Amniotic epithelial cell (primary cell): ENCODE results near the gene ZNF214.
A peak's percentile ranks its signal among the peaks of the same experiment; 100 is the strongest.

Source experiments
- DNase-seq: peaks from one replicate; pipeline ENCODE4 v3.0.0-alpha.2; 2010; ENCODE audit warnings: low read depth

ZNF214 gene

GRCh38 chr11:7020183-7020917 lies at the start of gene ZNF214, which contains the start of gene NLRP14:
Gene ZNF214, minus strand, starts transcription at chr11:7020346. Its CDS starts 17,511 bp downstream, at chr11:7002835.
Gene NLRP14, plus strand, starts transcription at chr11:7020479. Its CDS starts 18,108 bp downstream, at chr11:7038587.
- DNase-seq = peak; percentile 89

DNA sequence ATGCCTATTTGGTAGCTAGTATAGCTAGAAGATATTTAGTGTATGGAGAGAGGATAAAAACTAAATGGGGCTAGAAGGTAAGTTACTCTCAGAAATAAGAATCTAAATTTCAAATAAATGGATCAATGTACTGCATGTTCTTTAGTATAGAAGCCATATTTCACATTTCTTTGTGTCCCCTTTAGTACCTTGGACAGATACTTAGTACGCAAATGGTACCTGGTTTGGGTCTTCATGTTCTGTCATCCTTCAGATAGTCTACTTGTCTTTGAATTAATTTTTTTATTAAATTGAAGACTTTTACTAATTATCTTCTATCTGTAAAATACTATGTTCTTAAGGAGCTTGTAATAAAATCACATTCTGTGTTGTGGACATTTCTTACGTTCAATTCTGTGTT lies 42.4 kb upstream of the ZNF214 start:
- no peak for DNase-seq

DNA sequence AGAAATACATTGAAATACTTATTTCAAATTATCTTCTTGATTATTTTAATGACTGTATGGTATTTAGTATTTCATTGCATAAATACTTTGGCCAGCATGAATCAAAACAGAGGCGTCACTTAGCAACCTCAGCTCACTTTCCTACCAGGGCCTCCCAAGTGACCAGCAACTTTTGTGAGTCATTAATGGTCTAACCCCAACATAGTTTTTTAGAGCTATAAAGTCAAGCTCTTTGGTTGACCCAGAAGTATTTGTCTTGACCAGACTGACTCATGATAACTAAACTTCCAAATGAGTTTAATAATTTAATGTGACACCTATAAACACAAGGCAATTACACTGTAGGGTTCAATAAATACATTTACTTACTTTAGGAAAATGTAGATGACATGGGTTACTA lies 40.7 kb upstream of the ZNF214 start:
- peak; percentile 58 for DNase-seq

DNA sequence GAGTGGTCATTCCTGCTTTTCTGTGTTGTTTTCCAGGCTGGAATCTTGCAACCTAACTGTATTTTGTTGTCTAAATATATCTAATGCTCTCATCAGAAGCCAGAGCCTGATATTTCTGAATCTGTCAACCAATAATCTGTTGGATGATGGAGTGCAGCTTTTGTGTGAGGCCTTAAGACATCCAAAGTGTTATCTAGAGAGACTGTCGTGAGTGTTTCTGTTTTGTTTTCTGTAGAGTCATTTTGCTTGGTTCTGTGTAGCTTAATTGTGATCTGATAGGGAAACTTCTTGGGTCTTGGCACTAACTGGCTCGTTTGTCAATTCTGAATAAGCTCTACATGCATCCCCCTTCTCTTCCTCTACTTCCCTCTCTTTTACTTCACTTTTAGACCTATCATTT lies 37.5 kb upstream of the ZNF214 start:
- peak; percentile 3 for DNase-seq

- peak; percentile 53 for DNase-seq
These were observed 36.8 kb upstream of the ZNF214 start for GRCh38 chr11:7056828-7057513.

DNA sequence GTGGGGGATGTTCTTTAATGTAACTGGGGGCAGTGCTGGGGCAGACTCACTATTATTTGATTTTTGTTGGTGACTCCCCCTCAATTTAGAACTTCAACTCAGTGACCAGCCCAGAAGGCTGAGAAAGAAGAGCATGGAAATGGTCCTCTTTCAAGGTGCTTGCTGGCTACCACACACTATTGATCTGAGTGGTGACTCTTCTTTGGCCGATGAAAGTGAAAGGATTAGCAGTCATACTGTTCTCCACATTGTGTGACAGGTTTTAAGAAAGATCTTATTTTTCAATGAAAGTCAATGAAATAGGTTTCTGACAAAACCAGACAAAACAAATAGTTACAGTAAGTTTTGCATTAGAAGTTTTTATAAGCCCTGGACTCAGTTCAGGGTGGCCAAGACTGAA lies 30.0 kb upstream of the ZNF214 start:
- no peak for DNase-seq

GRCh38 chr11:7046474-7047175 lies 26.5 kb upstream of the ZNF214 start:
- DNase-seq = no peak

DNA sequence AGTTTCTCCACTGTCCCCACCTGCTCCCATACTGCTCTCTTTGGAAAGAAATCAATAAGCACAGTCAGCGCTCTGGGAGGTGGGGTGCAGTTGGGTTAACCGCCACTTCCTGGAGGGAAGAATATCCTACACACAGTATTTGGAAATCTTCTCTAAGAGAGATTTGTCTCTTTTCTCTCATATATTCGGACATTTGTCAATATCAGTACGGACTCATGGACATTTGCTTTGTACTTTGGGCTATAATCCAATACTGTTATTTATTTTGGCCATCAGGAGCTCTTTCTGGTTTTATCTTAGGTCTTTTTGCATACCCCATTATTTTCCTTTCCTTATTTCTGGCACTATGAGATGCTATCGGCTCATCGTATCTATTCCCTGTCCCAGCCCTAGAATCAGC lies 13.9 kb upstream of the ZNF214 start:
- DNase-seq = no peak

GRCh38 chr11:7032692-7033091 lies 12.5 kb upstream of the ZNF214 start:
- DNase-seq = no peak

- no peak for DNase-seq
These were observed 11.3 kb upstream of the ZNF214 start for GRCh38 chr11:7031471-7031871.

GRCh38 chr11:7030836-7031235 lies 10.7 kb upstream of the ZNF214 start:
- no peak for DNase-seq

GRCh38 chr11:7028141-7028540 lies 8.0 kb upstream of the ZNF214 start:
- no peak for DNase-seq

DNA sequence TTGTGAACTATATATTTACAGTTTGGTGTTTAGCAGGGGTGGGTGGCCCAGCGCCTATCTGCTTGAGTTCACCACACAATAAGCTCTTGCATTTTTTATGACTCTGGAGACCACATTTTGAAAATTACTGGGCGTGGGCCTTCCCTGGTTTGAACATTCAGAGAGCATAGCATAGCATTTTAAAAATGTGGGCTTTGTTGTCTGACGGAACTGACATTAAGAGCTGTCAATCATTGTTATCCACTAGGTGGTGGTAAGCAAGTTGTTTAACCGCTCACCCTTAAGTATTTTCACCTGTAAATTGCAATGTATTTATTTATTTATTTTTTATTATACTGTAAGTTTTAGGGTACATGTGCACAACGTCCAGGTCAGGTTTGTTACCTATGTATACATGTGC lies 1.2 kb upstream of the ZNF214 start:
- DNase-seq = no peak

- DNase-seq = peak; percentile 19
These were observed 505 bp downstream of the ZNF214 start for GRCh38 chr11:7019500-7020182.

GRCh38 chr11:7016011-7016410 lies 4.1 kb downstream of the ZNF214 start:
- DNase-seq = no peak

- no peak for DNase-seq
These were observed 6.0 kb downstream of the ZNF214 start for GRCh38 chr11:7014118-7014517.

GRCh38 chr11:7004482-7004881 lies 15.7 kb downstream of the ZNF214 start:
- DNase-seq = peak; percentile 24

DNA sequence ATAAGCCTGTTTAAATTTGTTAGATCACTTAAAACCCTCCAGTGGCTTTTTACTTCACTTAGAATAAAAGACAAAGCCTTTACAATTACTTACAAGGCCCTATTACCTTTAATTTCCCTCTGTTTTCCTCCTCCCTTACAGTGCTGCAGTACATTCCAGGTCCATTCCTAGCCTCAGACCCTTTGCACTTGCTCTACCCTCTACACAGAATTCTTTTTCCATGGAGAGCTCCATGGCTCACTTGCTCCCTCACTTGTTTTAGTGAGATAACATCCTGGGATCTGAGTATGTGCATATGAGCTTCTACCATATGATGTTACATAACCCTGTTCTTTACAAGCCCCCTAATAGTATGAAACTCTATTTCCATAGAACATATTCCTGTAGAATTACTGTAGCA lies 24.4 kb downstream of the ZNF214 start:
- DNase-seq = no peak

DNA sequence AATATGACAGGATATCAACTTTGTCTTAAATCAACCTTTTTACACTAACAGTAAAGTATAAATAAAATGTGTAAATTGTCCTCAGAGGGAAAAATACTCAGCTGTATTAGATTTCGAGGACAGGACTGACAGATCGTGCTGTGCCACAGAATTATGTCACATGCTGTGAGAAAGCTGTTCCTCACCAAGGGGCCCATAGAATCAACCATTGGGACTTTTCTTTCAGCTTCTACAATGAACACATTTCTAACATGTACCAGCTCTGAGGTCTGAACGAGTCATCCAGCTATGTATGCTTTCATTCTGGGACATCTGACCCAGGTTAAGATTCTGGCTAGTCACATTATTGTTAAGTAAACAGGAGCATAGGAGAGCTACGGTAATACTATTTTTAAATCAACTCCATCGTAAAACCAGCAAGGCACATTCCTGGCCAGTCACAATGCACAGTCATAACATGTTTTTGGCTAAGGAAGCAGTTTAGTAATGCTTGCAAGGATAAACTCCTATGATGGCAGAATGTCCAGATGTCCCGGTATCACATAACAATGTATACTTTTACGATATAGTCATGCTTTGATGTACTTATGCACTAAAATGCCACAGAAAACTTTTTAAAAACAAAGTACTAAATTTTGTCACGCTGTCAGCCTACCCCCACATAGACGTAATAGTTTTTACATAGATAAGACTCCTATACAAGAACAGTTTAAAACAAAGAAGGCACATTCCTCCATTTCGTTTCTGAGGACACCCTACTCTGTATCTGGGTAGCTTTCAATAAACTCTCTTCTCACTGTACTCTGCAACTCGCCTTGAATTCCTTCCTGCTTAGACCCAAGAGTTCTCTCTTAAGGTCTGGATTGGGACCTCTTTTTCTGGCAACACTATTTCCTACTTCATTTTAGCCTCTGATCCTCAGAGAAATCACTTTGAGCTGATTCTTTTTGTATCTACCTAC lies 27.4 kb downstream of the ZNF214 start:
- DNase-seq = peak; percentile 49

DNA sequence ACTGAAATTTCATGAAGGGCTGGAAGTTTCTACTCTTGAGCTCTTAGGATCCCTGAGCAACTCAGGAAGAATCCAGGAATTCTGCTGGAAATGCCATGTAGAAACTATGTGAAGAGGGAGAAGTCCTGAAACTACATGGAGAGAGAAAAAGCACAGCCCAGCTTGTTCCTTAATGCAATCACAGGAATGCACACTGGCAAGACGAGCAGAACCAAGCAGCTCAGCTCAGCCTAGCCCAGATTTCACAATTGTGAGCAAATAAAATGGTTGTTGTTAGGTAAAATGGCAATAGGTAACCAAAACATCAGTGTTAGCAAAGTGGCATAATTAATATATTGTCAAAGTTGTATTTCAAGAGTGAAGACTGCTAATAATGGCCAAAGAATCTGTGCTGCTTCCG lies 28.1 kb downstream of the ZNF214 start:
- peak; percentile 8 for DNase-seq

GRCh38 chr11:6991227-6991626 lies 28.9 kb downstream of the ZNF214 start:
- no peak for DNase-seq
